HG02973 (cell line): ENCODE results near the gene LRP1.
"Not testable (repeated sequence)": the region's sequence is repeated elsewhere in the genome, so short reads cannot be mapped to it uniquely, and the experiment has no call there.

Source experiments
- ATAC-seq: cut with Tn5 transposase; IDR thresholded peaks from one replicate; pipeline ENCODE4 v1.9.1; 2021; ENCODE audit warnings: moderate library complexity; ENCODE audit not compliant: unreplicated experiment

Gene LRP1

GRCh38 chr12:57110104-57111030 lies 17.9 kb upstream of the LRP1 start:
- ATAC-seq = peak; percentile 48

DNA sequence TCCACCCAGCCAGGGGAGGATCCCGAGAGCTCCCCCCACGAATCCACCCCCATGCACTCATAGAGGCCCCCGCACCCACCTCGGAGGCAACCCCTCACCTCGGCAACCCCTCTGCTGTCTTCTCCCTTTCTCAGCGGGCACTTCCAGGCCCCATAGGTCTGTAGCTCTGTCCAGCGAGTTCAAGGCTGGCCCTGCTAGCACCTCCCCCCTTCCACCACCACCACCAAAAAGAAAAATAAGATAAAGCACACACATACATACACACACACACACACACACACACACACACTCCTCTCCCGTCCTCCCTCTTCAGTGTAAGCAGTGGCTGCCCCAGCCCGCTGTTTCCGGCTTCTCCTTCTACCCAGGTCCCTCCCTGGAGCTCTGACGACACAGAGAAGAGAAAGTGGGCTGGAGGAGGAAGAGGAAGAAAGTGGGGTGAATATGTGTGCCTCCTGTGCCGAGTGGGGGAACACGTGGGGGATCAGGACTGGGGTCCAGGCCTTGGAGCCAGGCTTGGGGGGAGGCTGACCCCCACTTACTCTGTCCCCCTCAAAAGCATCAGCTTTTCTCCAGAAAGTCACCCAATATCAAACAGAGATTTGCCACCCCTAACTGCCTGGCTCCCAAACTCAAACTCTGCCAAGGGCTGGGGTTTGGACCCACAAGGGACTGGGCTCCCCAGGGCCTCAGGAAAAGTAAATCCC lies 17.1 kb upstream of the LRP1 start, which contains the start of gene STAT6:
Gene STAT6, minus strand, starts transcription at position 332 of the 704 bp plus-strand sequence. CDS start 3,084 bp downstream, outside the sequence.
- peak; percentile 40 for ATAC-seq

GRCh38 chr12:57112492-57113294 lies 15.6 kb upstream of the LRP1 start:
- ATAC-seq = no peak

DNA sequence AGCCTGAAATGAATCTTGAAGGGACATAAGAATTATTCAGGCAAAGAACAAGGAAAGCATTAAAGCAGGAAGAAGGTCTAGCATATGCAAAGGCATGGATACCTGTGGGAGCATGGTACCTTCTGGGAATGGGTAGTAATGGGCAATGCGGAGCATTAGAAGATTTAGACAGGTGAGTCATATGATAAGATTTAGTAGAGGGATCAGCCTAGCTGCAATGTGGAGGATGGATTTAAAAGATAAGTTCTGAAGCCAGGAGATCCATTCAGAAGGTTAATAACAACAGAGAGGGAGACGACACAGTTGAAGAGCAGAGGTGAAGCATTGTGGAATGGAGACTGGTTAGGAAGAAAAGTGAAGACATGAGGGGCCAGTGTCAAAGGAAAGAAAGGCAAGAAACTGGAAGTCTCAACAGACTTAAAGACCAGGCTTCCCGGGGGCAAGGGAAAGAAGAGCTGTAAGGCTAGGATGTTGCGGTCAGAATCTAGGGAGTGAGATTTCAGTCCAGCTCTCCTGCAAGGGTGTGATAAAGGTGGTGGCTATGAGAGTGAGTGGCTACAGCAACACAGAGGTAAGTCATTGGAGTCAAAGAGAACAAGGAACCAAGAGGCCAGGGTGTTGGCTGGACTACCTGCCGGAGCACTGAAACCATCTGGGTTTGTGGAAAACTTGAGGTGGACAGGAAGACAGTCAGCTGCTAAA lies 11.6 kb upstream of the LRP1 start:
- ATAC-seq = no peak

GRCh38 chr12:57118711-57119271 lies 9.5 kb upstream of the LRP1 start:
- no peak for ATAC-seq

- no peak for ATAC-seq
Measured at GRCh38 chr12:57119294-57120085, 8.8 kb upstream of the LRP1 start.

- ATAC-seq = not testable (repeated sequence)
Measured at GRCh38 chr12:57120718-57121117, 7.6 kb upstream of the LRP1 start.

DNA sequence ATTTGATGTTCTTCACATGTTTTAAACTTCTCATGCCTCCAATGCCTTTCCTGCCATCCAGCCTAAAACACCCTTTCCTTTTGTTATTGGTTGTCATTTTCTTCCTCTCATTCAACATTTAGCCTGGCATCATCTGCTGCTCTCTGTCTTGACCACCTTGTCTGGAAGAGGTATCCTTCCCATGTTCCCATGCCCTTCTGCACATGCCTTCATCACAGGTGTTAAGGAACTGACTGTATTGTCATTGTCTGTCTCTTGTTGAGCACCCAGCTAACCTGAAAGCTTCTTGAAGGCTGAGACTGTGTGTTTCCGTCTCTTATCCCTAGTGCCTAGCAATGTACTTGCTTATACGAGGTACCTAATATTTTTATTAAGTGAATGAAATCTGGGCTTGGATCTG lies 4.5 kb upstream of the LRP1 start:
- ATAC-seq = no peak

GRCh38 chr12:57124261-57124877 lies 3.9 kb upstream of the LRP1 start:
- ATAC-seq = no peak

DNA sequence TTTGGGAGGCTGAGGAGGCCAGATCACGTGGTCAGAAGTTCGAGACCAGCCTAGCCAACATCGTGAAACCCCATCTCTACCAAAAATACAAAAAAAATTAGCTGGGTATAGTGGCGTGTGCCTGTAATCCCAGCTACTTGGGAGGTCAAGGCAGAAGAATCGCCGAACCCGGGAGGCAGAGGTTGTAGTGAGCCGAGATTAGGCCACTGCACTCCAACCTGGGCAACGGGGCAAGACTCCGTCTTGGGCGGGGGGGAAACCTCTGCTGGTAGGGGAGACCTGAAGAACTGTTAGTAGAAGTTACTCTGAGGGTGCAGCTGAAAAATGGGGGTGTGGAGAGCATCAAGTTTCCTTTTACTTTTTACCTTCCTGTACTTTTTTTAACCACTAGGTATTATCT lies 2.2 kb upstream of the LRP1 start:
- no peak for ATAC-seq

- ATAC-seq = no peak
Measured at GRCh38 chr12:57126561-57126960, 1.7 kb upstream of the LRP1 start.

DNA sequence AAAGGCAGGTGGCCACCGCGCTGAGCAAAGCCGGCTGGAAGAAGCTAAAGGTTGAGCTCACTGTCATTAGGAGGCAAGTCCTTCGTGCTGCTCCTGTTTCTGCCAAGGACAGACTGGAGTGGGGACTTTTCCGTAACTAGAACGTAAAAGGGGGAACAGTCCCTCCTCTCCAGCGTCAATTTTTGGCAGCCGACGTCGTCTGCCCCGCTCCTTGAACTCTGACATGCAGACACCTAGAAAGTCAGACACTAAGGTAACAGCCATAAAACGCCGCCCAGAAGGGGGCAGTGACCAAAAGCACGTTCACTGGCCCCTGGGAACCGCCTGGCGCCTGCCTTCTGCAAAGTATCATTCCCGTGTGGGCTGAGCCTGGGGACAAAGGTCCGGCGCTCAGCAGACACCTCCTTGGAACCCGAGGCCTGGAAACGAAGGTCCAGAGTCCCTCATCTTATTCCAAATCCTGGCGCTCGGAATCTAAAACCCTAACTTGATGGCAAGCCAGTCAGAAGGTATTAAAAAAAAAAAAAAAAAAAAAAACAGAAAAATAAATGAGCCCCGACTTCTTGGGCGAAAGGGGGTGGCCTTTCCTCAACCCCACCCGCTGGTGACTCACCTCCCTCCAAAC lies 1.1 kb upstream of the LRP1 start:
- ATAC-seq = no peak

DNA sequence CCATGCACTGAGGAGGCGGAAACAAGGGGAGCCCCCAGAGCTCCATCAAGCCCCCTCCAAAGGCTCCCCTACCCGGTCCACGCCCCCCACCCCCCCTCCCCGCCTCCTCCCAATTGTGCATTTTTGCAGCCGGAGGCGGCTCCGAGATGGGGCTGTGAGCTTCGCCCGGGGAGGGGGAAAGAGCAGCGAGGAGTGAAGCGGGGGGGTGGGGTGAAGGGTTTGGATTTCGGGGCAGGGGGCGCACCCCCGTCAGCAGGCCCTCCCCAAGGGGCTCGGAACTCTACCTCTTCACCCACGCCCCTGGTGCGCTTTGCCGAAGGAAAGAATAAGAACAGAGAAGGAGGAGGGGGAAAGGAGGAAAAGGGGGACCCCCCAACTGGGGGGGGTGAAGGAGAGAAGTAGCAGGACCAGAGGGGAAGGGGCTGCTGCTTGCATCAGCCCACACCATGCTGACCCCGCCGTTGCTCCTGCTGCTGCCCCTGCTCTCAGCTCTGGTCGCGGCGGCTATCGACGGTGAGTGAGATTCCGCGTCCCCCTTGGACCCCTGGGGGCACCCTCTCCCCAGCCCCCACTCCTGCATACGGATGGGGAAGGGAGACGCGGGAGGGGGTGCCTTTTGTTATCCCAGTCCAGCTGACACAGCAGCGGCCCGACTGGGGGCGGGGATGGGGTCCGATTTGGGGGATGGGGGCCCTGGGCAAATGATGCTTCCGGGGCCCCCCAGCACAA lies 400 bp downstream of the LRP1 start:
- no peak for ATAC-seq

GRCh38 chr12:57129321-57129842 lies 1.1 kb downstream of the LRP1 start:
- no peak for ATAC-seq

- no peak for ATAC-seq
Measured at GRCh38 chr12:57129889-57130288, 1.6 kb downstream of the LRP1 start.

DNA sequence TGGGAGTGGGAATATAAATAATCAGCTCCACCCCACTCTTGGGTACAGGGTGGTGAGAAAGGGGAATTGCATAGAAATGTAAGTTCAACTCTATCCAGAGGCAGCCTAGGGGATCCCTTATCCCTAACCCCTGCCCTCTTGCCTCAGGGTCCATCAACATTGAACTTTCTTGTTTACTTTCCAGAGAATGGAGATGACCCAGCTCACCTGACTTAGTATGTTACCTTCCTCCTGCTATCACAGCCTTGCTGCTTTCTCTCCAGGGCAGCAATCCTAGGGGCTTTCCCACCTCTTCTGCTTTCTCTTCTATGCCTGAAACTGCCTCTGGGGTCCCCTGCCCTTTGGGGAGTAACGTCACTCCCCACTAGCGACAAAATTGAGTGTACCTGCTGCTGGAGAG lies 2.7 kb downstream of the LRP1 start:
- no peak for ATAC-seq

- no peak for ATAC-seq
Measured at GRCh38 chr12:57131896-57132744, 3.8 kb downstream of the LRP1 start.
